MCF 10A (cell line): ENCODE data around the gene BMP6. TPM values are rescaled to one million over a fixed set of nuclear protein-coding genes. Genes with fewer than 3 reads are reported as not detected.

Experiments
- BruUV-seq: library from RNA; stranded (reverse); fragments of 400-500 nt; replicated peaks from 2 replicates; lab custom pipeline; 2021; lab: Mats Ljungman, UMichigan
- CTCF ChIA-PET: fragments of 300-600 bp; sonication (Branson Sonifier 250); formaldehyde crosslinking; extraction: SDS; loops from one replicate; lab custom pipeline; 2021; ENCODE audit warnings: antibody characterized with exemption, inconsistent platforms; lab: Yijun Ruan, JAX
- POLR2A ChIA-PET: fragments of 300-600, 350-650 bp; sonication (Branson Sonifier 250); formaldehyde crosslinking; extraction: SDS; loops from one replicate; lab custom pipeline; 2020; ENCODE audit warnings: antibody characterized with exemption, inconsistent platforms; lab: Yijun Ruan, JAX
- DNase-seq: peaks from one replicate; pipeline ENCODE4 v3.0.0-alpha.2; 2018; ENCODE audit not compliant: unreplicated experiment
- H3K27ac Mint-ChIP-seq: one replicate; pipeline ENCODE4 v1.8.0; 2022; ENCODE audit warnings: mild to moderate bottlenecking, low read depth, mixed read lengths; ENCODE audit not compliant: unreplicated experiment
- H3K27me3 Mint-ChIP-seq: one replicate; pipeline ENCODE4 v1.8.0; 2022; ENCODE audit warnings: mixed read lengths; ENCODE audit not compliant: insufficient read depth, unreplicated experiment
- H3K36me3 Mint-ChIP-seq: one replicate; pipeline ENCODE4 v1.8.0; 2022; ENCODE audit warnings: mild to moderate bottlenecking, moderate library complexity, mixed read lengths; ENCODE audit not compliant: insufficient read depth, unreplicated experiment
- H3K4me1 Mint-ChIP-seq: one replicate; pipeline ENCODE4 v1.8.0; 2022; ENCODE audit warnings: mixed read lengths; ENCODE audit not compliant: insufficient read depth, unreplicated experiment
- H3K4me3 Mint-ChIP-seq: one replicate; pipeline ENCODE4 v1.8.0; 2022; ENCODE audit warnings: mild to moderate bottlenecking, moderate library complexity, mixed read lengths; ENCODE audit not compliant: unreplicated experiment
- H3K9me3 Mint-ChIP-seq: one replicate; pipeline ENCODE4 v1.8.0; 2022; ENCODE audit warnings: mixed read lengths; ENCODE audit not compliant: unreplicated experiment
- intact Hi-C: fragments of 100-400 bp; cut with micrococcal nuclease; formaldehyde crosslinking; loops from 2 replicates; pipeline ENCODE4 v1.14.1; 2022
- total RNA-seq: library from RNA; stranded (reverse); gene quantifications from 2 replicates; pipeline ENCODE4 v1.2.3, GENCODE V29; 2022
- TF ChIP-seq, protein P1 (sequence below): fragments of 200-600 bp; IDR thresholded peaks from one replicate; pipeline ENCODE4 v1.8.0; 2022; ENCODE audit warnings: antibody characterized with exemption, mild to moderate bottlenecking; ENCODE audit not compliant: unreplicated experiment

Gene BMP6
- total RNA-seq, 1 experiment from 2014 or later, result 0.12 TPM

DNA sequence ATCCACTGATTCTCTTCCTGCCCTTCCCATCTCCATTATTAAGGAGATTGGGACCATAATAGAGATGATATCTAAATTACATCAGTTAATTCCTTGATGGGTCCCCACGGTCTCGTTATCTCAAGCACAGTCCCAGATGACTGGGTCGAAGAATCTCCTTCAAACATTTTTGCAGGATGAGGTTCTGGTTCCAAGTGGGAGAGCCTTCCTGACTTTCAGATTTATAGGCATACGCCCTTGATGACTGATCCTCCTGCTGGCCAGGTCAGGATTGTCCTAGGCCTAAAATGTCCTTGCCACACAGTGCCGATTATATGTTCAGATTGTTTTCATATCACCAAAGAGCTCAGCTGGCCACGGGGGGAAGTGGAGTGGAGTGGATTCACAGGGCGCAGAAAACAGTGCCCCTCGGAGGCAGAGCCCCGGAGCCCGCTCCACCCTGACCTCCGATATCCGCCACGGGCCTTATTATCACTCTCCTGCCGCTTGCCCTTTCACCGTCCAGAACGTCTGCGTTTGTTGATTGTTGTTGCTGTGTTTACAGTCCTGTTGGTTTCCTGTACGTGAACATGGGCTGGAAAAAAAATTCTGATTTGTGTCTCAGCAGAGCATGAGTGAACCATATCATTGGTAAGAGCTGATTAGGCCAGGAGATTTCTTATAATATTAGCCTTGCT lies 8.9 kb downstream of the BMP6 start:
- peaks cover 25% of the 10 kb centered on the region for H3K27me3 Mint-ChIP-seq
- H3K27ac Mint-ChIP-seq, result no peak overlapping the region
- CTCF ChIA-PET, result interaction anchor here (0.6 kb wide), 1 partner anchor 120 kb away, joined by 3 read pairs; no protein-coding TSS in a partner anchor
- TF ChIP-seq, protein P1, sequence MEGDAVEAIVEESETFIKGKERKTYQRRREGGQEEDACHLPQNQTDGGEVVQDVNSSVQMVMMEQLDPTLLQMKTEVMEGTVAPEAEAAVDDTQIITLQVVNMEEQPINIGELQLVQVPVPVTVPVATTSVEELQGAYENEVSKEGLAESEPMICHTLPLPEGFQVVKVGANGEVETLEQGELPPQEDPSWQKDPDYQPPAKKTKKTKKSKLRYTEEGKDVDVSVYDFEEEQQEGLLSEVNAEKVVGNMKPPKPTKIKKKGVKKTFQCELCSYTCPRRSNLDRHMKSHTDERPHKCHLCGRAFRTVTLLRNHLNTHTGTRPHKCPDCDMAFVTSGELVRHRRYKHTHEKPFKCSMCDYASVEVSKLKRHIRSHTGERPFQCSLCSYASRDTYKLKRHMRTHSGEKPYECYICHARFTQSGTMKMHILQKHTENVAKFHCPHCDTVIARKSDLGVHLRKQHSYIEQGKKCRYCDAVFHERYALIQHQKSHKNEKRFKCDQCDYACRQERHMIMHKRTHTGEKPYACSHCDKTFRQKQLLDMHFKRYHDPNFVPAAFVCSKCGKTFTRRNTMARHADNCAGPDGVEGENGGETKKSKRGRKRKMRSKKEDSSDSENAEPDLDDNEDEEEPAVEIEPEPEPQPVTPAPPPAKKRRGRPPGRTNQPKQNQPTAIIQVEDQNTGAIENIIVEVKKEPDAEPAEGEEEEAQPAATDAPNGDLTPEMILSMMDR, result no peak
- POLR2A ChIA-PET, result no interaction called here
- no peaks in the 10 kb centered on the region for H3K36me3 Mint-ChIP-seq
- no peaks in the 10 kb centered on the region for H3K9me3 Mint-ChIP-seq
- intact Hi-C loops, result no loop called here
- H3K4me1 Mint-ChIP-seq, result peaks cover 14% of the 10 kb centered on the region
- no peak overlapping the region for H3K4me3 Mint-ChIP-seq
- no TSS peak for BruUV-seq
- DNase-seq, result no peak

DNA sequence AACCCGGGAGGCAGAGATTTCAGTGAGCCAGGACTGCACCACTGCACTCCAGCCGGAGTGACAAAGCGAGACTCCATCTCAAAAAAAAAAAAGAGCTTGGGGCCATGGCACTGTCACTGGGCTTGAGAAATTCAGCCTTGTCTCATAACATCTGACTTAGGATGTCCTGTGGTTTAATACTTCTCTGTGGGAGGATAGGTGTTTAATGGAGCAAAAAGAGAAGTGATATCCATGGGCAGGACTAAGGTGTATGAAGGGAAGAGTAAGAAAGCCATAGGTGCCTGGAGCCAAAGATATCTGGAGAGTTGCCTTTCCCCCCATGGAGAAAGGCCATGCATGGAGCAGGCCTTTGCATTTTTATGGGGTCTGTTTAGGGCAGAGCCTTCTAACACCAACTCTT lies 11.2 kb downstream of the BMP6 start:
- DNase-seq, result no peak
- H3K27me3 Mint-ChIP-seq, result peaks cover 47% of the 10 kb centered on the region
- H3K9me3 Mint-ChIP-seq, result no peaks in the 10 kb centered on the region
- H3K4me3 Mint-ChIP-seq, result no peak overlapping the region
- ChIA-PET POLR2A (no interaction called here), CTCF (interaction anchor here (1.2 kb wide), 1 partner anchor 15 kb away, joined by 6 read pairs; no protein-coding TSS in a partner anchor)
- TF ChIP-seq, protein P1, result no peak
- H3K27ac Mint-ChIP-seq, result no peak overlapping the region
- intact Hi-C loops, result no loop called here
- no TSS peak for BruUV-seq
- H3K4me1 Mint-ChIP-seq, result no peaks in the 10 kb centered on the region
- H3K36me3 Mint-ChIP-seq, result no peaks in the 10 kb centered on the region

DNA sequence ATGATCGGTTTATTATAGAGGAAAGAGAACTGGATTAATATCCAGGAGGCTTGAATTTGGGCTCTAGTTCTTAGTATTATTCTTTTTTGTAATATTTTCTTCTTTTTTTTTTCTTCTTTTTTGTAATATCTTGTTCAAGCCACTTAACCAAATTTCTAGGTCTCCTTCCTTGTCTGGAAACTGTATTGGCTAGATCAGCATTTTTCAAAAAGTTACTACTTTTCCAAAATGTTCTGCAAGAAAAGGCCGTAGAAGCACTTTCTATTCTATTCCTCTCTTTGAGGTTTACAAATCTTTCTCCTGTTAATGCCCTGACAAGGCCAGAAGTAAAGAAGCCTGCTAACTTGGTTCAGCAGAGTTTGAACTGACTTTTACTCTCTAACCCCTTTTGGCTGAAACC lies 12.0 kb downstream of the BMP6 start:
- no TSS peak for BruUV-seq
- no peak for DNase-seq
- no peak overlapping the region for H3K27ac Mint-ChIP-seq
- POLR2A ChIA-PET, result no interaction called here
- H3K4me3 Mint-ChIP-seq, result no peak overlapping the region
- peaks cover 55% of the 10 kb centered on the region for H3K27me3 Mint-ChIP-seq
- H3K9me3 Mint-ChIP-seq, result no peaks in the 10 kb centered on the region
- CTCF ChIA-PET, result no interaction called here
- TF ChIP-seq, protein P1, result no peak
- H3K36me3 Mint-ChIP-seq, result no peaks in the 10 kb centered on the region
- intact Hi-C loops, result no loop called here
- no peaks in the 10 kb centered on the region for H3K4me1 Mint-ChIP-seq

DNA sequence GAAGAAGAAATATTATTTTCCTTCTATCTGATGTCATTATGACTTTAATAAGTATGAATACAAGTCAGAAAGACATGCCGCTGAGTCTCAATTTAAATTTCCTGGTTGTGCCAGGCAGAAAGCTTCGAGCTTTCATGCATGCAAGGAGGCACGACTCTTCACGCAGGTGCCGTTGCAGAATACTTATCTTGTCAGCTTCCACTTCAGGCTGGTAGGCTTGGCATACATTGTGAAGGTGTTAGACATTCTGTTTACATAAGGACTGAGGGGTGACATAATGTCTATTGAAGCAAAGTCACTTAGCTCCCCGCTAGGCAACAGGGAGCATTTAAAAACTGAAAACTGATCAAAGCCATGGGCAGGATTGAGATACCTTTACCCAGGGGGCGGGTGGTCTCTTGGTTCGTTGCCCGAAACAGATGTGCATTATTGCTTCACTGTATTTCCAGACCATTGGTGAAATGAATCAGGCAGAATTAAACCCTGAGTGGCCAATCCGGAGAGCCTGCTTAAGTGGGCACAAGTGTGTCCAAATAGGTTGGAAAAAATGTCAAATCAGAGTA lies 16.4 kb downstream of the BMP6 start:
- no peaks in the 10 kb centered on the region for H3K9me3 Mint-ChIP-seq
- H3K27ac Mint-ChIP-seq, result no peak overlapping the region
- peaks cover 63% of the 10 kb centered on the region for H3K27me3 Mint-ChIP-seq
- DNase-seq, result no peak
- TF ChIP-seq, protein P1, result no peak
- POLR2A ChIA-PET, result interaction anchor here (0.5 kb wide), 1 partner anchor 153 kb away, joined by 4 read pairs; no protein-coding TSS in a partner anchor
- BruUV-seq, result no TSS peak
- no peaks in the 10 kb centered on the region for H3K4me1 Mint-ChIP-seq
- no peak overlapping the region for H3K4me3 Mint-ChIP-seq
- CTCF ChIA-PET, result interaction anchor here (0.5 kb wide), 1 partner anchor 9 kb away, joined by 3 read pairs; no protein-coding TSS in a partner anchor
- intact Hi-C loops, result no loop called here
- no peaks in the 10 kb centered on the region for H3K36me3 Mint-ChIP-seq
